Breast epithelium (tissue), 4 donors: ENCODE measurements around the gene NIPSNAP2. TPM values are rescaled to one million over a fixed set of nuclear protein-coding genes. Genes with fewer than 3 reads are reported as not detected.
A peak's percentile ranks its signal among the peaks of the same experiment; 100 is the strongest.

ENCODE experiments used
- DNase-seq, 2 donors: peaks; one replicate each; pipeline ENCODE4 v3.0.0-alpha.2; 2019; ENCODE audit warnings: low spot score in 2 of 2
- H3K27ac ChIP-seq, 2 donors: fragments of 200-600 bp; sonication (generic) in 1 of 2; one replicate each; pipeline ENCODE4 v1.5.1; 2016 to 2019; ENCODE audit warnings: mild to moderate bottlenecking in 1 of 2
- H3K27me3 ChIP-seq, 2 donors: fragments of 200-600 bp; sonication (generic) in 1 of 2; one replicate each; pipeline versions ENCODE4 v1.5.1 to v1.6.0; 2017 to 2019; ENCODE audit warnings: control low read depth in 1 of 2, mild to moderate bottlenecking in 1 of 2
- H3K36me3 ChIP-seq: fragments of 200-600 bp; one replicate; pipeline ENCODE4 v1.5.1; 2019
- H3K4me1 ChIP-seq, 2 donors: fragments of 200-600 bp; sonication (generic); one replicate each; pipeline ENCODE4 v1.5.1; 2016 to 2019; ENCODE audit warnings: control low read depth in 1 of 2
- H3K4me3 ChIP-seq, 3 donors: fragments of 200-600 bp; sonication (generic); 1 replicate in 2 of 3; 2 replicates in 1 of 3; pipeline ENCODE4 v1.5.1; 2016 to 2019; ENCODE audit warnings: mild to moderate bottlenecking in 3 of 3, moderate library complexity in 2 of 3
- H3K9me3 ChIP-seq, 2 donors: fragments of 200-600 bp; sonication (generic) in 1 of 2; one replicate each; pipeline ENCODE4 v1.5.1; 2016 to 2019; ENCODE audit warnings: control low read depth in 1 of 2
- POLR2A ChIP-seq: fragments of 450-650 bp; IDR thresholded peaks from one replicate; pipeline ENCODE4 v1.6.1; 2016; ENCODE audit warnings: antibody characterized with exemption, mild to moderate bottlenecking, moderate library complexity
- POLR2AphosphoS5 ChIP-seq, 3 donors: sonication (generic); formaldehyde crosslinking; IDR thresholded peaks; one replicate each; pipeline ENCODE4 v1.6.1; 2017; ENCODE audit warnings: antibody characterized with exemption in 3 of 3
- intact Hi-C: fragments of 100-400 bp; cut with DNase I; formaldehyde crosslinking; loops from one replicate; pipeline ENCODE4 v1.15.1; 2023; ENCODE audit warnings: low total_unique reads
- total RNA-seq, 3 donors: library from RNA; depleted of rRNA; stranded (reverse); fragments of >200 nt; gene quantifications; one replicate each; pipeline ENCODE4 v1.1.0, GENCODE V29; 2016
- TF ChIP-seq, protein P1 (sequence below), 3 donors: fragments of 450-650 bp; IDR thresholded peaks; one replicate each; pipeline ENCODE4 v1.5.1; 2016 to 2017; ENCODE audit warnings: antibody characterized with exemption in 3 of 3, mild to moderate bottlenecking in 3 of 3, moderate library complexity in 3 of 3

NIPSNAP2 gene
- total RNA-seq, 3 donors from 2014 or later, result 79.8 to 128 (median 87.2) TPM

GRCh38 chr7:55957190-55957589, 7.2 kb upstream of the NIPSNAP2 start:
- intact Hi-C loops, result no loop called here
- DNase-seq, result no peak
- Histone ChIP-seq H3K36me3 (no peaks in the 10 kb centered on the region), H3K27ac (no peak overlapping the region), H3K27me3 (no peaks in the 10 kb centered on the region), H3K4me3 (no peak overlapping the region), H3K9me3 (no peaks in the 10 kb centered on the region), H3K4me1 (no peaks in the 10 kb centered on the region)
- no peak for TF ChIP-seq POLR2AphosphoS5 (IDR thresholded peaks at IDR 0.05)
- TF ChIP-seq, protein P1, sequence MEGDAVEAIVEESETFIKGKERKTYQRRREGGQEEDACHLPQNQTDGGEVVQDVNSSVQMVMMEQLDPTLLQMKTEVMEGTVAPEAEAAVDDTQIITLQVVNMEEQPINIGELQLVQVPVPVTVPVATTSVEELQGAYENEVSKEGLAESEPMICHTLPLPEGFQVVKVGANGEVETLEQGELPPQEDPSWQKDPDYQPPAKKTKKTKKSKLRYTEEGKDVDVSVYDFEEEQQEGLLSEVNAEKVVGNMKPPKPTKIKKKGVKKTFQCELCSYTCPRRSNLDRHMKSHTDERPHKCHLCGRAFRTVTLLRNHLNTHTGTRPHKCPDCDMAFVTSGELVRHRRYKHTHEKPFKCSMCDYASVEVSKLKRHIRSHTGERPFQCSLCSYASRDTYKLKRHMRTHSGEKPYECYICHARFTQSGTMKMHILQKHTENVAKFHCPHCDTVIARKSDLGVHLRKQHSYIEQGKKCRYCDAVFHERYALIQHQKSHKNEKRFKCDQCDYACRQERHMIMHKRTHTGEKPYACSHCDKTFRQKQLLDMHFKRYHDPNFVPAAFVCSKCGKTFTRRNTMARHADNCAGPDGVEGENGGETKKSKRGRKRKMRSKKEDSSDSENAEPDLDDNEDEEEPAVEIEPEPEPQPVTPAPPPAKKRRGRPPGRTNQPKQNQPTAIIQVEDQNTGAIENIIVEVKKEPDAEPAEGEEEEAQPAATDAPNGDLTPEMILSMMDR (IDR thresholded peaks at IDR 0.05), result no peak
- TF ChIP-seq POLR2A, result no peak

- no peak for TF ChIP-seq POLR2A
- H3K27ac ChIP-seq, result peak overlapping the region; percentile 63 to 96
- H3K9me3 ChIP-seq, result no peaks in the 10 kb centered on the region
- no peak overlapping the region for H3K4me3 ChIP-seq
- intact Hi-C loops, result loop anchor here (5.0 kb wide), 1 partner anchor 525 kb away; no protein-coding TSS in a partner anchor
- no peaks in the 10 kb centered on the region for H3K27me3 ChIP-seq
- peaks cover 0 to 5% of the 10 kb centered on the region in 2 donors for H3K4me1 ChIP-seq
- no peaks in the 10 kb centered on the region for H3K36me3 ChIP-seq
- DNase-seq, result no peak
Observed at GRCh38 chr7:55962014-55962413, 2.4 kb upstream of the NIPSNAP2 start.

GRCh38 chr7:55963584-55964168, 709 bp upstream of the NIPSNAP2 start:
- TF ChIP-seq POLR2AphosphoS5 (IDR thresholded peaks at IDR 0.05) (no peak), POLR2A (no peak)
- TF ChIP-seq, protein P1 (IDR thresholded peaks at IDR 0.05), result no peak
- H3K9me3 ChIP-seq, result no peaks in the 10 kb centered on the region
- intact Hi-C loops, result loop anchor here (5.0 kb wide), 1 partner anchor 526 kb away; no protein-coding TSS in a partner anchor
- no peak for DNase-seq
- H3K4me1 ChIP-seq, result peaks cover 0 to 5% of the 10 kb centered on the region in 2 donors
- H3K27me3 ChIP-seq, result no peaks in the 10 kb centered on the region
- H3K4me3 ChIP-seq, result peak overlapping the region; percentile 61 to 95 (median 64)
- peak overlapping the region; percentile 94 to 96 for H3K27ac ChIP-seq
- H3K36me3 ChIP-seq, result no peaks in the 10 kb centered on the region

- DNase-seq, result no peak
- TF ChIP-seq POLR2AphosphoS5 (IDR thresholded peaks at IDR 0.05), result peak in 1 of 3 donors; percentile 43
- TF ChIP-seq, protein P1 (IDR thresholded peaks at IDR 0.05), result no peak
- Histone ChIP-seq H3K36me3 (no peaks in the 10 kb centered on the region), H3K27me3 (no peaks in the 10 kb centered on the region), H3K27ac (peak overlapping the region; percentile 94 to 96), H3K4me1 (peaks cover 0 to 5% of the 10 kb centered on the region in 2 donors), H3K4me3 (peak overlapping the region; percentile 61 to 95 (median 64)), H3K9me3 (no peaks in the 10 kb centered on the region)
- intact Hi-C loops, result no loop called here
Observed at GRCh38 chr7:55965100-55965470, 700 bp downstream of the NIPSNAP2 start.

DNA sequence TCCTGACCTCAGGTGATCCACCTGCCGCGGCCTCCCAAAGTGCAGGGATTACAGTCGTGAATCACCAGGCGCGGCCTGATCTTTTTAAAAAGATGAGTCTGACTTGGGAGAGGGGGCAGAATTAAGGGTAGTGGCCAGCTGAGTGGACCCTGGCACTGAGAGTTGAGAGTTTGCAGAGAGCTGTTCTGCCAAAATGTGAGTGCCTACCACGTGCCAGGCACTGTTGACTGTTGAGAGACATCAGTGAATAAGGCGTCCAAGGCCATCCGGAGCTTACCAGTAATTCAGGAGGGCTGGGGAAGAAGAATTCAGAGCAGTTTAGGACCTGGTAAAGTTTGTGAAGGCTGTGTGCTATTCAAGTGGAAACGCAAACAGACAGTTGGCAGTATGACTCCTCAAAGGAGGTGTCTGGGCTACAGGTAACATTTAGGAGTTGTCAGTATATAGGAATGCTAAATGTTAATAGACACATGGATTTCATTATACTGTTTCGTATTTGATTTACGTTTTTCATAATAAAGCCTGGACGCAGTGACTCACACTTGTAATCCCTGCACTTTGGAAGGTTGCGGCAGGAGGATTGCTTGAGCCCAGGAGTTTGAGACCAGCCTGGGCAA, 1.5 kb downstream of the NIPSNAP2 start:
- H3K27me3 ChIP-seq, result no peaks in the 10 kb centered on the region

More for the DNA sequence above, 1.5 kb downstream of the NIPSNAP2 start:
- Histone ChIP-seq H3K4me1 (peaks cover 0 to 5% of the 10 kb centered on the region in 2 donors), H3K36me3 (no peaks in the 10 kb centered on the region), H3K27ac (peak overlapping the region; percentile 82 to 96), H3K9me3 (no peaks in the 10 kb centered on the region), H3K4me3 (peak overlapping the region in 2 of 3 donors; percentile 64 to 95)
- no peak for TF ChIP-seq POLR2A
- no peak for TF ChIP-seq POLR2AphosphoS5 (IDR thresholded peaks at IDR 0.05)
- TF ChIP-seq, protein P1 (IDR thresholded peaks at IDR 0.05), result no peak
- intact Hi-C loops, result no loop called here
- DNase-seq, result no peak
